Erythroblast (primary cell): ENCODE measurements around the gene LOXL1.

Experiments
- GATA1 ChIP-seq: IDR thresholded peaks from 2 replicates; pipeline ENCODE4 v1.6.1; 2011; ENCODE audit warnings: low read depth, mild to moderate bottlenecking, control low read depth, low read length, moderate library complexity
- POLR2A ChIP-seq: IDR thresholded peaks from 2 replicates; pipeline ENCODE4 v1.6.1; 2011; ENCODE audit warnings: mild to moderate bottlenecking, low read length

DNA sequence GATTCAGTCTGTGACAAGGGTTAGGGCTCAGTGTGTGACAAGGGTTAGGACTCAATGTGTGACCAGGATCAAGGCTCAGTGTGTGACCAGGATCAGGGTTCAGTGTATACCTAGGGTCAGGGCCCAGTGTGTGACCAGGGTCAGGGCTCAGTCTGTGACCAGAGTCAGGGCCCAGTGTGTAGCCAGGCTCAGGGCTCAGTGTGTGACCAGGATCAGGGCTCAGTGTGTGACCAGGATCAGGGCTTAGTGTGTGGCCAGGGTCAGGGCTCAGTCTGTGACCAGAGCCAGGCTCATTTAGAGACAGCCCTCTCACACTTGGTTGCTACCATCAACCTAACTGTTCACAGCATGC is 24.2 kb downstream of the LOXL1 start:
- TF ChIP-seq POLR2A (no peak), GATA1 (no peak)
